PC-9 (cell line): ENCODE measurements around the gene HLCS.
"Not testable (repeated sequence)": the region's sequence is repeated elsewhere in the genome, so short reads cannot be mapped to it uniquely, and the experiment has no call there.

Experiments
- CTCF ChIP-seq: fragments of 200-600 bp; sonication (generic); conservative IDR thresholded peaks from 2 replicates; pipeline ENCODE4 v1.6.1; 2017; ENCODE audit warnings: mixed run types, antibody characterized with exemption, mild to moderate bottlenecking, moderate library complexity
- EZH2 ChIP-seq: fragments of 200-600 bp; sonication (generic); IDR thresholded peaks from 2 replicates; pipeline ENCODE4 v1.8.0; 2017; ENCODE audit warnings: antibody characterized with exemption, low read depth

- TF ChIP-seq CTCF, EZH2: not testable (repeated sequence)
Measured at GRCh38 chr21:36952331-36952730, 14.1 kb downstream of the HLCS start.
